ENCODE measurements around the gene HEPHL1.

DNA sequence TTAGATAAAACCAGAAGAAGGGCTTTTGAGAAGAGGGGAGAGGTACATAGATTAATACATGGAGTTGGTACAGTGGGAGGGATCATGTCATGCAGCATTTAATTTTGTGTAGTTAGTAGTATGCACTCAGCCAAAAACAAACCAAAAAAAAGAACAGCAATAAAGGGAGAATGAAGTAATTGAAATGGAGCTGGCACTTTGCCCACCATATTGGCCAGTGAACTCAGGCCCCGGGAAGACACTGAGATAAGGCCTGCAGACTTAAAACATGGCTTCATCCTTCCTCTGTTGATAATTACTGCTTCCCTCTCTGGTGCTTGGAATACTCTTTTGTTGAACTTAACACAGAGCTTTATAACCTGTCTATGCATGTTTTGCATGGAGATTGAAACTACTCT, 110.6 kb downstream of the HEPHL1 start:
- TF ChIP-seq, protein P1, sequence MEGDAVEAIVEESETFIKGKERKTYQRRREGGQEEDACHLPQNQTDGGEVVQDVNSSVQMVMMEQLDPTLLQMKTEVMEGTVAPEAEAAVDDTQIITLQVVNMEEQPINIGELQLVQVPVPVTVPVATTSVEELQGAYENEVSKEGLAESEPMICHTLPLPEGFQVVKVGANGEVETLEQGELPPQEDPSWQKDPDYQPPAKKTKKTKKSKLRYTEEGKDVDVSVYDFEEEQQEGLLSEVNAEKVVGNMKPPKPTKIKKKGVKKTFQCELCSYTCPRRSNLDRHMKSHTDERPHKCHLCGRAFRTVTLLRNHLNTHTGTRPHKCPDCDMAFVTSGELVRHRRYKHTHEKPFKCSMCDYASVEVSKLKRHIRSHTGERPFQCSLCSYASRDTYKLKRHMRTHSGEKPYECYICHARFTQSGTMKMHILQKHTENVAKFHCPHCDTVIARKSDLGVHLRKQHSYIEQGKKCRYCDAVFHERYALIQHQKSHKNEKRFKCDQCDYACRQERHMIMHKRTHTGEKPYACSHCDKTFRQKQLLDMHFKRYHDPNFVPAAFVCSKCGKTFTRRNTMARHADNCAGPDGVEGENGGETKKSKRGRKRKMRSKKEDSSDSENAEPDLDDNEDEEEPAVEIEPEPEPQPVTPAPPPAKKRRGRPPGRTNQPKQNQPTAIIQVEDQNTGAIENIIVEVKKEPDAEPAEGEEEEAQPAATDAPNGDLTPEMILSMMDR (IDR thresholded peaks at IDR 0.05; ENCODE audit: insufficient read depth, low read depth, low read length): no peak
- no peak for TF ChIP-seq EZH2 (IDR thresholded peaks at IDR 0.05; ENCODE audit: insufficient read depth, low read length)
